ENCODE measurements around the gene AIPL1. TPM values are rescaled to one million over a fixed set of nuclear protein-coding genes. Genes with fewer than 3 reads are reported as not detected.

Gene AIPL1
- total RNA-seq, 6 donors from 2014 or later: not detected

- Histone ChIP-seq H3K27me3 (no peaks in the 10 kb centered on the region), H3K4me3 (no peak overlapping the region), H3K27ac (no peak overlapping the region), H3K9me3 (no peaks in the 10 kb centered on the region), H3K36me3 (no peaks in the 10 kb centered on the region), H3K4me1 (no peaks in the 10 kb centered on the region)
- WGBS, 2 donors: 84 to 90% methylated on average over 1 of the region's 1 CpG
- DNase-seq (no peak), ATAC-seq (ENCODE audit: low FRiP score in 2 of 2) (no peak)
- TF ChIP-seq CTCF (IDR thresholded peaks at IDR 0.05) (peak in 3 of 6 experiments; percentile 14 to 18 (median 16)), POLR2A (IDR thresholded peaks at IDR 0.05) (no peak)
Measured at GRCh38 chr17:6413065-6413464, 21.9 kb downstream of the AIPL1 start.

- Histone ChIP-seq H3K4me1 (no peaks in the 10 kb centered on the region), H3K36me3 (no peaks in the 10 kb centered on the region), H3K4me3 (no peak overlapping the region), H3K27me3 (no peaks in the 10 kb centered on the region), H3K9me3 (no peaks in the 10 kb centered on the region), H3K27ac (no peak overlapping the region)
- ATAC-seq (ENCODE audit: low FRiP score in 2 of 2) (no peak), DNase-seq (no peak)
- 62 to 67% methylated on average over 10 of the region's 10 CpGs for WGBS, 2 donors
- no peak for TF ChIP-seq POLR2A (IDR thresholded peaks at IDR 0.05)
Measured at GRCh38 chr17:6408735-6409134, 26.2 kb downstream of the AIPL1 start.

GRCh38 chr17:6408276-6408675 lies 26.6 kb downstream of the AIPL1 start:
- TF ChIP-seq POLR2AphosphoS5 (IDR thresholded peaks at IDR 0.05): no peak
- no peak for TF ChIP-seq CTCF (IDR thresholded peaks at IDR 0.05)
- no peak for TF ChIP-seq POLR2A (IDR thresholded peaks at IDR 0.05)
- TF ChIP-seq EP300 (IDR thresholded peaks at IDR 0.05): no peak
- WGBS, 2 donors: 72 to 74% methylated on average over 6 of the region's 6 CpGs
- Histone ChIP-seq H3K27ac (no peak overlapping the region), H3K36me3 (no peaks in the 10 kb centered on the region), H3K27me3 (no peaks in the 10 kb centered on the region), H3K9me3 (no peaks in the 10 kb centered on the region), H3K4me1 (no peaks in the 10 kb centered on the region), H3K4me3 (no peak overlapping the region)
- ATAC-seq (ENCODE audit: low FRiP score in 2 of 2) (no peak), DNase-seq (no peak)

- Histone ChIP-seq H3K27ac (no peak overlapping the region), H3K9me3 (peaks cover 0 to 4% (median 0%) of the 10 kb centered on the region in 4 donors), H3K4me3 (no peak overlapping the region), H3K36me3 (no peaks in the 10 kb centered on the region), H3K4me1 (no peaks in the 10 kb centered on the region), H3K27me3 (no peaks in the 10 kb centered on the region)
- ATAC-seq (ENCODE audit: low FRiP score in 2 of 2) (no peak), DNase-seq (no peak)
- TF ChIP-seq CTCF (IDR thresholded peaks at IDR 0.05) (no peak), POLR2AphosphoS5 (IDR thresholded peaks at IDR 0.05) (no peak), EP300 (IDR thresholded peaks at IDR 0.05) (no peak), POLR2A (IDR thresholded peaks at IDR 0.05) (no peak)
- WGBS, 2 donors: 77 to 86% methylated on average over 6 of the region's 6 CpGs
Measured at GRCh38 chr17:6402258-6402657, 32.7 kb downstream of the AIPL1 start.

- Histone ChIP-seq H3K4me3 (no peak overlapping the region), H3K27me3 (peaks cover 0 to 4% (median 0%) of the 10 kb centered on the region in 4 donors), H3K9me3 (peaks cover 0 to 4% (median 0%) of the 10 kb centered on the region in 4 donors), H3K4me1 (no peaks in the 10 kb centered on the region), H3K27ac (no peak overlapping the region), H3K36me3 (no peaks in the 10 kb centered on the region)
- no peak for DNase-seq
- ATAC-seq (ENCODE audit: low FRiP score in 2 of 2): no peak
- no peak for TF ChIP-seq EP300 (IDR thresholded peaks at IDR 0.05)
- no peak for TF ChIP-seq POLR2A (IDR thresholded peaks at IDR 0.05)
- no peak for TF ChIP-seq CTCF (IDR thresholded peaks at IDR 0.05)
- TF ChIP-seq POLR2AphosphoS5 (IDR thresholded peaks at IDR 0.05): no peak
- 66 to 74% methylated on average over 2 of the region's 2 CpGs for WGBS, 2 donors
Measured at GRCh38 chr17:6398955-6399354, 36.0 kb downstream of the AIPL1 start.

Measured in upper lobe of left lung (tissue), 6 donors.